Mucosa of descending colon (tissue), 3 donors: Measurements from ENCODE around the gene LCN10. TPM values are rescaled to one million over a fixed set of nuclear protein-coding genes. Genes with fewer than 3 reads are reported as not detected.
A peak's percentile ranks its signal among the peaks of the same experiment; 100 is the strongest.

Experiments used
- ATAC-seq: fragments of 200-7000 bp; cut with Tn5 transposase; one replicate; pipeline ENCODE4 v1.9.1; 2020; ENCODE audit warnings: mild to moderate bottlenecking, moderate library complexity
- DNase-seq, 3 donors: peaks; one replicate each; pipeline ENCODE4 v3.0.0-alpha.2; 2020
- H3K36me3 ChIP-seq: fragments of 200-600 bp; one replicate; pipeline ENCODE4 v1.8.0; 2021; ENCODE audit warnings: low read depth, mild to moderate bottlenecking
- H3K4me1 ChIP-seq: fragments of 200-600 bp; one replicate; pipeline ENCODE4 v1.8.0; 2021; ENCODE audit warnings: low read depth, mild to moderate bottlenecking
- H3K4me3 ChIP-seq: fragments of 200-600 bp; one replicate; pipeline ENCODE4 v1.8.0; 2021; ENCODE audit warnings: mild to moderate bottlenecking
- H3K9me3 ChIP-seq: fragments of 200-600 bp; one replicate; pipeline ENCODE4 v1.8.0; 2021; ENCODE audit warnings: mild to moderate bottlenecking
- CTCF ChIP-seq: fragments of 200-600 bp; IDR thresholded peaks from one replicate; pipeline ENCODE4 v1.8.0; 2022; ENCODE audit warnings: antibody characterized with exemption, mild to moderate bottlenecking
- intact Hi-C, 2 donors: fragments of 100-400 bp; cut with DNase I in 1 of 2; cut with micrococcal nuclease in 1 of 2; formaldehyde crosslinking; loops; one replicate each; pipeline versions ENCODE4 v1.11.0 to v1.11.1; 2022; cut with DNase I, micrococcal nuclease
- total RNA-seq, 3 donors: library from RNA; stranded (reverse); fragmentation: NEBNext Ultra II Directional in 2 of 3; extraction: Animal tissue kit (Norgen Biotek cat#: 25700) in 2 of 3; gene quantifications; one replicate each; pipeline versions ENCODE4 v1.2.1 to v1.2.4, GENCODE V29; 2021 to 2023
- donor health status: DM: no; HTN: no; CAD: no; lungs with moderate emphysema.
- donor health status: DM: no; HTN: no; CAD: no.
- donor health status: DM: no; HTN: yes; CAD: no.

Gene LCN10
- total RNA-seq, 3 donors from 2014 or later = 0.12 to 5.1 (median 2.7) TPM

GRCh38 chr9:136734837-136735496 lies 7.8 kb downstream of the LCN10 start:
- no peak overlapping the region for H3K4me3 ChIP-seq
- no peak for DNase-seq
- H3K4me1 ChIP-seq = no peaks in the 10 kb centered on the region
- intact Hi-C loops = no loop called here
- ATAC-seq = no peak
- no peaks in the 10 kb centered on the region for H3K9me3 ChIP-seq
- TF ChIP-seq CTCF = no peak
- no peaks in the 10 kb centered on the region for H3K36me3 ChIP-seq

- Histone ChIP-seq H3K4me1 (peaks cover 5% of the 10 kb centered on the region), H3K36me3 (no peaks in the 10 kb centered on the region), H3K9me3 (no peaks in the 10 kb centered on the region), H3K4me3 (no peak overlapping the region)
- TF ChIP-seq CTCF = no peak
- DNase-seq = no peak
- intact Hi-C loops = no loop called here
- no peak for ATAC-seq
These were observed 9.1 kb downstream of the LCN10 start for GRCh38 chr9:136733611-136734010.

- no peak for DNase-seq
- Histone ChIP-seq H3K36me3 (no peaks in the 10 kb centered on the region), H3K4me1 (peaks cover 9% of the 10 kb centered on the region), H3K4me3 (no peak overlapping the region), H3K9me3 (no peaks in the 10 kb centered on the region)
- no peak for ATAC-seq
- TF ChIP-seq CTCF = no peak
- intact Hi-C loops = no loop called here
These were observed 10.1 kb downstream of the LCN10 start for GRCh38 chr9:136732444-136733178.

- intact Hi-C loops = no loop called here
- no peak for ATAC-seq
- Histone ChIP-seq H3K9me3 (no peaks in the 10 kb centered on the region), H3K4me1 (peaks cover 20% of the 10 kb centered on the region), H3K36me3 (no peaks in the 10 kb centered on the region), H3K4me3 (no peak overlapping the region)
- no peak for TF ChIP-seq CTCF
- DNase-seq = no peak
These were observed 12.8 kb downstream of the LCN10 start for GRCh38 chr9:136729926-136730325.

- ATAC-seq = no peak
- H3K4me1 ChIP-seq = peaks cover 20% of the 10 kb centered on the region
- no peak overlapping the region for H3K4me3 ChIP-seq
- DNase-seq = peak in 1 of 3 donors; percentile 53
- H3K36me3 ChIP-seq = no peaks in the 10 kb centered on the region
- TF ChIP-seq CTCF = no peak
- intact Hi-C loops = no loop called here
- H3K9me3 ChIP-seq = no peaks in the 10 kb centered on the region
These were observed 13.6 kb downstream of the LCN10 start for GRCh38 chr9:136729144-136729543.
